GM21390 (cell line): ENCODE data around the gene SELENBP1.
A peak's percentile ranks its signal among the peaks of the same experiment; 100 is the strongest.

ENCODE experiments used
- ATAC-seq: cut with Tn5 transposase; IDR thresholded peaks from one replicate; pipeline ENCODE4 v1.9.1; 2021; ENCODE audit not compliant: unreplicated experiment

SELENBP1 gene

DNA sequence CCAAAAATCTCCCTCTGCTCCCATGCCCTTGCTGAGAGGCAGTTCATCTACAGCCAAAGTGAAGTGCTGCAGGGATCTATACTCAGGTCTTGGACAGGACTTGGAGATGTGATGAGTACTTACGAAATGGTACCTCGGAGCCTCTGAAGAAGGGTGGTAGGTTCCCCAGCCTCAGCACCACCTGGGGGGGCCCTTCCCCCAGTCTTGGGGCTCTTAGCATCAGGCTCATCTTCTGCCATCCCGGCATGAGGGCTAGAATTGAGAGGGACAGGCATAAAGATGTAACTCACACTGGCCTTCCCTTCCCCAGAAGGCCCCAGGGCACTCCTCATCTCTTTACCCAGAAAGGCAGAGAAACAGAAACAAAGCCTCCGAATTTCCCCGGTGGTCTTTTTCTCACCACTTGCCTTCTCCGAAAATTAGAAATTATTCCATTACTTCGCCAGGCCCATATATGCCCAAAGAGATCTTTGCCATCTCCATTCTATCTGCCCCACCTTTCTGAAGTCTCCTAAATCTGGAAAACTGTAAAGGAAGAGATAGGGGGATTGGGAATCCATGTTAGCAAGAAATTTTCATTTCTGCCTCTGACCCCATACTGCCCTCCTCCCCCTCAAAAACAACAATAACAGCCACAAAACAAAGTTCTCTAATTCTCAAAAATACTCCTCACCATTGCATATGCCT is 26.3 kb downstream of the SELENBP1 start:
- no peak for ATAC-seq

DNA sequence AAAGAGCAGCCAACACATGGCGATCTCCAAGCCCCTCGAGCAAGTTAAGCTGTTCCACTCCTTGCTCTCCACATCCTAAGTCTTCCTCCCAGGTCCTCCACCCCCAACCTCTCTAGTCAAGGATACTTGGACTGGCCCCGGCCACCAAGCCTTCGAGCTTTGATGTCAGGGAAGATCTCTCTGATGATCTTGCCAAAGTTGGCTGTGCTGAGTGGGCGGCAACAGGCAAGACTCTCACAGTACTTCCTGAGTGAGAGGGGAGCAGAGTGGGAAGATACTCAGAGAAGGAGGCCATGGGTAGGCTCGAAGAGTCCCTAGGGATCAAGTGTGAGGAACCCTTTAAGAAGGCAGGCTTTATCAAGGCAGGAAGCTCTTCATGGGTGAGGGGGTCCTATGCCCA is 28.2 kb downstream of the SELENBP1 start:
- ATAC-seq, result no peak

DNA sequence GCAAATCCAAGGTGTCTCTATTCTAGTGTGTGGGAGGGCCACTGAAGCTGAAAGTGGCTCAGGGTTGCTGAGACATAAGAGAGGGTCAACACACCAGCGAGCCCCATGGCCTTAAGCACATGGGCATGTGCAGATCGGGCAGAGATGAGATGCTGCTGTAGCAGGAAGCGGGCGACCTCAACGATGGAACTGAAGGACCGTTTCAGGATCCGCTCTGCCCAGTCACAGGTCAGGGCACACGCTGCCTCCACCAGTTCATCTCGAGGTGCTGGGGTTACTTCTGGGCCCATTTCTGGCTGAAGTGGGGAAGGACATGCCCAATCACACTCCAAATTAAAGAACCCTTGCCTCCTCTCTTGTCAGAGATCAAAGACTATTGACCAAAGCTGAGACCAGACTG is 28.9 kb downstream of the SELENBP1 start:
- ATAC-seq, result no peak

- no peak for ATAC-seq
These were observed 29.9 kb downstream of the SELENBP1 start for GRCh38 chr1:151342569-151342968.

DNA sequence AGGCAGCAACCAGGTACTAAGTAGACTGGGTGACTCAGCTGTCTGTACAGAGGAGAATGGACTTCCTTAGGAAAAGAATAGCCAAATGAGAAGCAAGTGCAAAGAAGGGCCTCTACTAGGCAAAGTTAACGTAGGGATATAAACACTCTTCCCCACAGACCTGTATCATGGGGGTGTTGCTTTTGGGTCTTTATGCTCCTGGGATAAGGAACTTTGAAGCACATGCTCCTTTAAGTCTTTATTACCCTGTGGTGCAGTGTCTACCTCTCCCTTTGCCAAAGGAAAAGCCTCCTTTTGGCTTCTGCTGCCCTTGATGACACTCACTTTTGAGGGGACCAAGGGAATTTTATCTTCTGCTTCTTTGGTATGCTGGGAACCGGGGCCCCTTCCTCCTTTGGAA is 30.5 kb downstream of the SELENBP1 start:
- ATAC-seq, result no peak

DNA sequence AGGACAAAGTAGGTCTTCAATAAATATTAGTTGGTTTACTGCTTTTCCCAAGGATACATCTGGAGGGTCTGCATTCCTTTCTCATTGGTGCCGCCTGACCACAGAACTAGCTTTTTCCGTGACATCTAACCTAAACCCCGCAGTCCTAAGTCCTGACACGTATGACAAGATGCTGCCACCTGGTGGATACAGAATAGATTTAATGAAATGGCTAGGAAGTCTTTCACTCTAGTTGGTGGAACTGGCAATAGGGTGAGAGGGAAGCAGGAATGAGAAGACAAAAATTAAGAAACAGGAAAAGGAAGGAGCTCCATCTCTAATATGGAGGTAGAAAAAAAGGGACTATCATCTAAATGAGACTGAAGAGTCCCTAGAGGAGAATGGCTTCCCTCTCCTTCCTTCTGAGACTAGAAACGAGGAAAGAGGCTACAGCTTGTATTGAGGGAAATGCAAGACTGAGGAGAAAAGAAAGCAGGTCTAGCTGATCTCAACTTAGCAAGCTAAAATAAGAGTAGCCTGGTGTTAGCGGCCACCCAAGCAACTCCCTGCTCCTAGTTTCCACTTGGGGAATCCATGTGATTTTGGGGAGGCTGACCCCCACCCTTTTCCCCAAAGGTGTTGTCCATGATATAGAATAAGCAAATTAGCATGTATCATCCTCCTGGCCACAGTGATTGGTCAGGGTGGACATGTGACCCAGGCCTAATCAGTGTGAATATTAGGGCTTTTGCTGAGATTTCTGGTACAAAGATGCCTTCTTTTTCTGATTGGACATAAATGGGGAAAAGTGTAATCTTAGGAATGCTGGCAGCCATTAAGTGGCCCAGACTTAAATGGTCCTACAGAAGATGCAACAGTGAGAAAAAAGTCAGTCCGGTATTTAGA is 31.4 kb downstream of the SELENBP1 start:
- no peak for ATAC-seq

DNA sequence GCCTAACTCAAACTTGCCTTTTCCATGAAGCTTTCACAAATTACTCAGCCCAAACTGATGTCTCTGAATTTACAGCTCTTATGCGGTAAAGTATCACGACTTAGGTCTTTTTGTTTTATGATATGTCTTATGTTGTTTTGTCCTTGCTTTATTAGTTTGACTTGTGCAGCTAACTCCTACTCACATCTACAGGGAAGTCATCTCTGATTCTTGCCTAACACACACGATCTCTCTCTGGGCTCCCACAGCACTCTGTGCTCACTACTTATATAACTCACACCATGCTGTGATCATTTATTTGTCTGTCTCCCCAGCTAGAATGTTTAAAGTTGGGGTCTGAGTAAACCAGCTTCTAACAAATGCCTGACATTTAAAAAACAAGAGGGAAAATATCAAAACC is 35.9 kb downstream of the SELENBP1 start:
- ATAC-seq, result no peak

GRCh38 chr1:151334822-151335221 is 37.7 kb downstream of the SELENBP1 start:
- ATAC-seq, result no peak

GRCh38 chr1:151327903-151328674 is 44.4 kb downstream of the SELENBP1 start:
- peak; percentile 12 for ATAC-seq

DNA sequence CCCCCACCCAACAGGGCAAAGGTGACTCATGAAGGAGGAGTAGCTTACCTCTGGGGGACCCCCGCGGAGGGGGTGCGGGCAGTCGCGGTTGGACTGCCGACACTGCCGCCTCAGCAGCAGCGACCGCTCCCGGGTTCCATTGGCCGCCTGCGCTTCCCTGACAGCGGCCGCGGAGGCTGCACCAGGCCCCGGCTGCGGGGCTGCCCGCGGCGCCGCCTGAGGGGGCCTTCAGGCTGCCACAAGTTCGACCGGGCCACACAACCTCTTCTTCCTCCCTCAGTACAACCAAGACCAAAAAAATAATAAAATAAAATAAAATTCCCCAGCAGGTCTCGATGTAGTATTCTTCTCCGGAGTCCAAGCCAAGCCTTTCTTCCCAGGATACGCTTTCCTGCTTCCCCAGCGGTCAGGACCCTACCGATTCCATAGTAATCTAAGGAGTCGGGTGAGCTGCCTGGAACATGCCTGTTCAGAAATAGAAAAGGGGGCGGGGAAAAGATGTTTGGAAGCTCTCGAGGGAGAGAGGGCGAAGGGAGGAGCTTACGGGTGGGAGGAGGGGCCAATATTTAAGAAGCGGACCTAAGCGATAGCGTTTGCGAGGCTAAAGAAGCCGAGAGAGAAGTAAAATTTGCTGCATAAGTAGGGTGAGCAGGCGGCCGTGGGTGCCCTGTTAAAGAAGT is 45.1 kb downstream of the SELENBP1 start, which contains the start of gene PI4KB:
Gene PI4KB, minus strand, starts transcription at position 194 of the 680 bp plus-strand sequence. CDS start 10,935 bp downstream, outside the sequence.
- peak; percentile 76 for ATAC-seq

DNA sequence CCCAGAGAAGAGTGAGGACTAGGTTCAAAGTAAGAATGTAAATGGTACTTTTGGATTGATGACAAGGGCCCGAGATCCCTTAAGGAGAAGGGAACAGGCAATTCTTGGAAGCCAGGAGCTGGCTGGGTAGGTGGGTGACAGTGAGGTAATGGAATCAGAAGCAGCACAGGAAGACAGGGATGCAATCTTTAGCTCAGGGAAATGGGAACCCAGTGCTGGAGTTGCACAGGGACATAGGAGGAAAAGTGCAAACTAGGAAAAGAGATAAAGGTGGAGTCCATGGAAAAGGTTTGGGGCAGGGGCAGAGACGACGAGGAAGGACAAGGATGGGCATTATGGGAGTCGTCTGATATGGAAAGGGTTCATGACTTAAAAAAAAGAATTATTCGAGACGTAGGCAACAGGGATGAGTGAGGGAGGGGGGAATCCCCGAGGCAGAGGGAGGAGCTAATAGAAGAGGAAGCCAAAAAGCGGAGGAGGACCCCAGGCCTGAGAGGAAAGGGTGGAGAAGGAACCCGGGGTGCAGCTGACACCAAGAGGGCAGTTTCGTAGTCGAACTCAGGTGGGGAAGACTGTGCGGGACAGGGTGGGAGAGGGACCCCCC is 45.8 kb downstream of the SELENBP1 start:
- ATAC-seq, result peak; percentile 40

DNA sequence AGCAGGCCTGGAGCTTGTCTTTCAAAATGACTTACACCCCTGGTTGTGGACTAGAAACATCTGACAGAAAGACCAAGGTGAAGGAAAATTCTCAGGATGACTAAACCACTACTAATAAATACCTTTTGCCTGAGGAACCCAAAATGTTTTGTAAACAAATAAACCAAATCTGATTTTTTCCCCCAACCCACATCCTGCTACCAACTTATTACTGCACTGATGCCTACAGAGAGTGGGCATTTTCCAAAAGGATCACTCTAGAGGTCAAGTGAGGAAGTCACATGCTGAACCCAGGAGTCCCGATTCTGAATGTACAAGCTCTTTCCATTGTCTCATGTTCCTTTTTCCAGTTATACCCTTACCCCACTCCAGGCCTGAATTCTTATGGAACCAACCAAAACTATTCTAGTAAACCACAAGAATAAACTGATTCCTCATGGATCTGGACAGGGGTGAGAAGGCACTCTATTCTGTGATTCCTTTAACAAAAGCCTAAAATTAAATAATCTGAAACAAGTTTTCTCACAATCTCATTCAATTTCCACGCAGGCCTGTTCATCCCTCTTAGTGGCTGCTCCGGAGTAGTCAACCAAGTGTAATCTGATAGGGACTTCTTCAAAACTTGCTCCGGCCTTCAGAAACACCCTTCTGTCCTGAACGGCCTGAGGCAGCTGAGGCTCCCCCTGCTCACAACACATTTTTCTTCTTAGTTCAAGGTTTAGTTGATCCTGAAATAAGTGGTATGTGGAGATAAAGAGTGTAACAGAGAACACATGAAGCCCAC is 46.7 kb downstream of the SELENBP1 start:
- no peak for ATAC-seq

GRCh38 chr1:151325231-151325630 is 47.3 kb downstream of the SELENBP1 start:
- ATAC-seq, result no peak

- no peak for ATAC-seq
These were observed 48.0 kb downstream of the SELENBP1 start for GRCh38 chr1:151324390-151324930.

DNA sequence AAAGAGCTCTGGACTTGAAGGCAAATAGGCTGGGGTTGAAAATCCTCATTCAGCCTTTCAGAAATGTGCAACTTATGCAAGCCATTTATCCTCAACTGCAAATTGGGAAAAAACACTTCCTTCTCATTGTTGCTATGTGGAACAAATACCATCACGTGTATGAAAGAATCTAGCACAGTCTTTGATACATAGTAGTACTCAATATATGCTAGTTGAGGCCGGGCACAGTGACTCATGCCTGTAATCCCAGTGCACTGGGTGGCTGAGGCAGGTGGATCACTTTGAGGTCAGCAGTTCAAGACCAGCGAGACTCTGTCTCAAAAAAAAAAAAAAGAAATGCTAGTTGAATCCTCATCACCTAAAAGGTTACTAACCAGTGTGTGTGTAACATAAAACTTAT is 53.5 kb downstream of the SELENBP1 start:
- no peak for ATAC-seq

DNA sequence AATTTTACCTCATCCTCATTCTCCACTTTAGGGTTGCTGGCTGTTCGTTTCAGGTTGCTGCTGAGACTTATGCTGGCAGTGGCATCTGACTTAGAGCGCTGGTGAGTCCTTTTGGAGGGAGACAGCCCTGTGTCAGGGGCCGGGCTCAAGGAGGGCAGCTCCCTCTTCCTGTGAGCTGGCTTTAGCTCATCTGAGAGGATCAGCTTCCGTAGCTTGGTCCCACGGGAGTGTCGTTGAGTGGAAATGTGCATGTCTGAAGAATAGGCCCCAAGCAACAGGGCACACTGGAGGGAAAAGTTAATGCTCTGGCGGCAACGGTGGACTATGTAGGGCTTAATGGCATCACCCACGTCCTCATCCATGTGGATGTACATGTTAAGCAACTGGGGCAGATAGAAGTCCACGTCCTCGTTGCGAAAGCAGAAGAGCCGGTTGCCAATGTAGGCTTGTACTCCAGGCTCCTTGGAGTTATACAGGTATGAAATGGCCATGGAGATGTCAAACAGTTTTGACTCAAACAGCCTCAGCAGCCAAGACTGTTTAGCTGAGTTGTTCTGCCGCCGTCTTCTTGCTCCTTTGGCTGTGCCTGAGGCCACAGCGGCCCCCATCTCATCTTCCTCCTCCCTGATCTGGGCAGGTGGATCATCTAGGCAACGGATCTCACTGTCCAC is 56.8 kb downstream of the SELENBP1 start:
- ATAC-seq, result no peak
